ENCODE measurements around the gene CSNK1G2. TPM values are rescaled to one million over a fixed set of nuclear protein-coding genes. Genes with fewer than 3 reads are reported as not detected.

Gene CSNK1G2
- total RNA-seq, 4 donors from 2014 or later: 47.2 to 67.6 (median 60.8) TPM

GRCh38 chr19:1997353-1998233 lies 56.6 kb downstream of the CSNK1G2 start:
- WGBS, 2 donors: 95 to 96% methylated on average over 26 of the region's 31 CpGs
- intact Hi-C loops (cut with DNase I): no loop called here
- no peak overlapping the region for H3K27ac ChIP-seq
- H3K27me3 ChIP-seq: no peaks in the 10 kb centered on the region
- no peaks in the 10 kb centered on the region for H3K4me1 ChIP-seq
- no peak for TF ChIP-seq CTCF (IDR thresholded peaks at IDR 0.05)
- TF ChIP-seq POLR2A (IDR thresholded peaks at IDR 0.05): no peak
- DNase-seq: no peak
- H3K36me3 ChIP-seq: peaks cover 0 to 34% of the 10 kb centered on the region in 2 donors
- H3K4me3 ChIP-seq (replicated peaks in 1 of 3): no peak overlapping the region
- no peaks in the 10 kb centered on the region for H3K9me3 ChIP-seq

DNA sequence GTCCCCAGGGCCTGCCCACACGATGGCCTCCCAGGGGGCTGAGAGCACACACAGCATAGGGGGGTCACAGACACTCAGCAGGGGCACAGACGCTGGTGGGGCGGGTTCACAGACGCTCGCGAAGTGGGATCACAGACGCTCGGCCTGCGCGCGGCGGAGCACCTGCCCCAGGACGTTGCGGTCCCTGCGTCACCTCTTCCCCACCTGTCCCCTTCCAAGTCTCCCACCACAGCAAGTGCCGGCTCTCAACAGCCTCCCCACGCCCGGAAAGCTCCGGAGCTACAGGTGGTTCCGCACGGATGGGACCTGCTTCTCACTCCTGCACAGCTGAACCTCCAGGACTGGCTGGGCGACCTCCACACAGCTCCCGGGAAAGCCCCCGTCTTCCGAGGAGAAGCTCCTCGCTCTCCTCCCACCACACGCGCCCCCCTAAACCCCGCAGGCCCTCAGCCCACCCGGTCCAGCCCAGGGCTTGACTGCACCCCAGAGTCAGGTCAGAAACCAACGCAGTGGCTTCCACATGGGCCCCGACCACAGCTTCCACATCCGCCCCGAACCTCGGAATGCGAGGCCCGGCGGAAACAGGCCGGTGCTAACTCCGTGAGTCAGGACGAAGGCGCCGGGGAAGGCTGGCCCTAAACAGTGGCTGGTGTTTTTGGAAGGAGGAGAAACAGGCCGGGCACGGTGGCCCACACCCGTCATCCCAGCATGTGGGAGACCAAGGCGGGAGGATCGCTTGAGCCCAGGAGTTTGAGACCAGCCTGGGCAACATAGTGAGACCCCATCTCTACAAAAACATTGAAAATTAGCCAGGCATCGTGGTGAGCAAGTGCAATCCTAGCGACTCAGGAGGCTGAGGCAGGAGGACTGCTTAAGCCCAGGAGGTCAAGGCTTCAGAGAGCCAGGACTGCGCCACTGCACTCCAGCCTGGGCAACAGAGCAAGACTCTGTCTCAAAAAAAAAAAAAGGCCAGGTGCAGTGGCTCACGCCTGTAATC lies 58.0 kb downstream of the CSNK1G2 start:
- Histone ChIP-seq H3K36me3 (peaks cover 0 to 31% of the 10 kb centered on the region in 2 donors), H3K4me3 (replicated peaks in 1 of 3) (no peak overlapping the region), H3K9me3 (no peaks in the 10 kb centered on the region), H3K27ac (no peak overlapping the region), H3K4me1 (no peaks in the 10 kb centered on the region), H3K27me3 (no peaks in the 10 kb centered on the region)
- 94 to 96% methylated on average over 40 to 52 of the region's 52 CpGs for WGBS, 2 donors
- DNase-seq: no peak
- TF ChIP-seq CTCF (IDR thresholded peaks at IDR 0.05) (no peak), POLR2A (IDR thresholded peaks at IDR 0.05) (no peak)
- intact Hi-C loops (cut with DNase I): no loop called here

DNA sequence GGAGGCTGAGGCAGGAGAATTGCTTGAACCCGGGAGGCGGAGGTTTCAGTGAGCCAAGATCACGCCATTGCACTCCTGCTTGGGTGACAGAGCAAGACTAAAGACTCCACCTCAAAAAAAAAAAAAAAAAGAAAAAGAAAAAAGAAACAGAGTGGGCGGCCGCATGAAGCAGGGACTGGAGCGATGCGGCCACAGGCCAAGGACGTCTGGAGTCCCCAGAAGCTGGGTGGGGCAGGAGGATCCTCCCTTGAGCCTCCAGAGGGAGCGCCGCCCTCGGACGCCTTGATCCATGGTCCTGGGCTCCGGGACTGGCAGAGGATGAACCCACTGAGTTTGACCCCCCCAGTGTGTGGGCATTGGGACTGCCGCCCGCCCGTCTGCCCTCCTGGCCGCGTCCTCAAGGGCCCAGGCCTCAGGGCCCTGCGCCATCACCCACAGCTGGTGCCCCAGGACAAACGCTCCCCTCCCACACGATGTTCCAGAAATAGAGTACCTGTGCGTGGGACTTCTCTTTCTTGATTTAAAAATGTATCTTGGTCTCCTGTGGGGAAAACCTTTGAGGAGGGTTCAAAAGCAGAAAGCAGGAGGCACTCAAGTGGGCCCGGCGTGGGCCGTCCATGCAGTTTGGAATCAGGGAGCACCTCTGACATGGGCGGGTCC lies 59.0 kb downstream of the CSNK1G2 start:
- H3K4me1 ChIP-seq: peaks cover 0 to 4% of the 10 kb centered on the region in 2 donors
- peaks cover 0 to 26% of the 10 kb centered on the region in 2 donors for H3K36me3 ChIP-seq
- no peak overlapping the region for H3K27ac ChIP-seq
- H3K4me3 ChIP-seq (replicated peaks in 1 of 3): no peak overlapping the region
- H3K9me3 ChIP-seq: no peaks in the 10 kb centered on the region
- no peak for DNase-seq
- intact Hi-C loops (cut with DNase I): no loop called here
- no peaks in the 10 kb centered on the region for H3K27me3 ChIP-seq
- 91 to 94% methylated on average over 26 of the region's 26 CpGs for WGBS, 2 donors
- TF ChIP-seq POLR2A (IDR thresholded peaks at IDR 0.05) (no peak), CTCF (IDR thresholded peaks at IDR 0.05) (no peak)

DNA sequence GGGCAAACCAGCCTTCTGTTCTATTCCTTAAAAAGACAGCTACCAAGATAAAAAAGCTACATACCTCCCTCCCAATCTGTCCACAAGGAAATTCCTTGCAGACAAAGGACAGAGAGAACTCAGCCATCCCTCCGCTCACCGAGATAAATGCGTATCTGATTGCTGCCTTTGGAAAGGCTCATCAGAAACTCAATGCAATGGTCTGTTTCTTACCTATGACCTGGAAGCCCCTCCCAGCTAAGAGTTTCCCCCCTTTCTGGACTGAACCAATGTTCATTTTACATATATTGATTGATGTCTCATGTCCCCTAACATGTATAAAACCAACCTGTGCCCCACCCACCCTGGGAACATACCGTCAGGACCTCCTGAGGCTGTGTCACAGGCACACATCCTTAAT lies 62.9 kb downstream of the CSNK1G2 start:
- WGBS, 2 donors: 92 to 97% methylated on average over 4 of the region's 4 CpGs
- TF ChIP-seq POLR2A (IDR thresholded peaks at IDR 0.05) (no peak), CTCF (IDR thresholded peaks at IDR 0.05) (no peak)
- intact Hi-C loops (cut with DNase I): no loop called here
- Histone ChIP-seq H3K4me1 (peaks cover 5 to 7% of the 10 kb centered on the region in 2 donors), H3K4me3 (replicated peaks in 1 of 3) (no peak overlapping the region), H3K27me3 (no peaks in the 10 kb centered on the region), H3K27ac (no peak overlapping the region), H3K36me3 (peaks cover 0 to 17% of the 10 kb centered on the region in 2 donors), H3K9me3 (no peaks in the 10 kb centered on the region)
- DNase-seq: no peak

All from thyroid gland (tissue), 4 donors.